Cerebellar nuclear complex (tissue), 1 donor: ENCODE results near the gene LYRM1.

Experiments used
- DNase-seq, 2 experiments: peaks; one replicate each; lab custom pipeline; 2025; lab: John Stamatoyannopoulos, UW

Gene LYRM1

DNA sequence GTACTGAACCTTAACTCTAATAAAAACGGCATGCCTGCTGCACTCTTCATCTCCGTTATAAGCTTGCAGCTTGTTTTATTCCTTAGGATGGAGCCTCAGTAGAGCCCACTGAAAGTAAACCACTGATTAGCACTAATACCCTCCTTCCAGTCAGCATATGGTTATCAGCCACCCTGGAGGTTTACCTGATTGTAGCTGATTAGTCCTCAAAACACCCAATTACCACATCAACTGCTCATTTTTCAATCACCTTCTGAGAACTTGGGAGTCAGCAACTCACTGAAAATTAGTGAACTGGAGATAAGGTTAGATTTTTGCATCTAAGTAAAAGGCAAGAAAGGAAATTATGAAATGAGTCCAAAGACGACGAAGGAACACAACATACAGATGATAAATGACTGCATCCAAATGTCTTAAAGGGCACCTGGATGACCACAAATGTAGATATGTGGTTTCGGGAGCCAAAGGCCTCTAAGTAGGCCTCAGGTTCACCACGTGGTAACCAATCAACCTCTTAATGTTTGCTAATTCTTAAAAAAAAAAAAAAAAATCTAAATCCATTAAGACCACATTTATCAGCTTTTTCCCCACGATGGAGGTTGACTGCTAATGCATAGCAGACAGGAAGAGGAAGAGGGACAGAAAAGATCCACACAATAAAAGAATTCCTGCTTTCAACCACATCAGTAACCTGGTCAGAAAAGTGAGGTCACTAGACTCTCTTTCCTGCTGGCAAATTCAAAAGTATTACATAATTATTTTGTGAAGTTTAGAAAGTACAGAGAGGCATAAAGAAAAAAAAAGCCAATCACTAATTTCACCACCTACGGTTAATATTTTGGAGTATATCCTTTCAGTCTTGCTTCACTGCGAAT, 28.4 kb upstream of the LYRM1 start:
- DNase-seq: no peak

DNA sequence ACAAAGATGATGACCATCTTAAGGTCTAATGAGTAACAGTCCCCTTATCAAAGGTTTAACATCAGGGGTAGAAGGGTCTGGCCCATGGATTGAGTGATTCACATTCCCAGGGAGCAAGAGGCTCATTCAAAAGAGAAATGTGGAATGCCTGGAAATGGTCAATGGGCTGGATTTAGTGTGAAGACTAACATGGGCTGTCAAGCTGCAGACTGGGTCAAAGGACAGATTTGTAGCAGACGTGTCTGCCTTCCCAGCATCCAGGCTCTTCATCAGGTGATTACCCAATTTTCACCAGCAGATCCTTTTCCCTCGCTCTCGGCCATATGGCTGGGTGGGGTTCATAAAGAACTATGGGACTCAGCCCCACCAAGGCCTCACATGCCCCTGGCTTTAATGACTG, 27.2 kb upstream of the LYRM1 start:
- DNase-seq: no peak

DNA sequence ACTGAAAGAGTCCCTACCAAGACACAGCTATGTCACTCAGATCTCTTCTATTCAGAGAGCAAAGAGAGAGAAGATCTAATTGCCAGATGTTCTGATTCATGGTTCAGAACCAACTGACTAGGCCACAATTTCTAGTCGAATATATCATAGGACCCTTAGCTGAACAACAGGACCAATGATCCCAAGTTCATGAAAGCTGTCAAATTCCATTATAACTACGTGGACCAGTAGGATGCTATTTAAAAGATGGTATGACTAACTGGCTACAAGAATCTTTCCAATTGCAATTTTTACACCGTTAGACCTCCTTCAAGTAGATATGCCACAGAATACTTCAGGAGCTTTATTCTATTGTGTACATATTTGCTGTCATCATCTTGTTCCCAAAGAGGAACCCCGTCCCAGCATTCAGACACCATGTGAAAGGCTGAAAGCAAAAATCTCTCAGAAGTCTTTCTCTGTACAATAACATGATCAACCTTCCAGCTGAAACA, 26.4 kb upstream of the LYRM1 start:
- DNase-seq: no peak

DNA sequence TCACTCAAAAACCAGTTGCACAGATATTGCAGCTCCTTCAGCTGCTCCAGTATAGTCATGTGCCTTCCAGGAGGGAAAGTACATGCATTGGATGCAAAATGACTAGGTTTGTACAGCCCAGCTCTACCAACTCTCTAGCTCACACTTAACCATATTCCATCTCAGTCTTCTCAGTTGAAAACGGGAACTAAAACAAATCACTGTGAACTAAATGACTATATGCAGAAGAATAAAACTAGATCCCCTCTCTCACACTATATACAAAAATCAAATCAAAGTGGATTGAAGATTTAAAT, 25.3 kb upstream of the LYRM1 start:
- DNase-seq: no peak

DNA sequence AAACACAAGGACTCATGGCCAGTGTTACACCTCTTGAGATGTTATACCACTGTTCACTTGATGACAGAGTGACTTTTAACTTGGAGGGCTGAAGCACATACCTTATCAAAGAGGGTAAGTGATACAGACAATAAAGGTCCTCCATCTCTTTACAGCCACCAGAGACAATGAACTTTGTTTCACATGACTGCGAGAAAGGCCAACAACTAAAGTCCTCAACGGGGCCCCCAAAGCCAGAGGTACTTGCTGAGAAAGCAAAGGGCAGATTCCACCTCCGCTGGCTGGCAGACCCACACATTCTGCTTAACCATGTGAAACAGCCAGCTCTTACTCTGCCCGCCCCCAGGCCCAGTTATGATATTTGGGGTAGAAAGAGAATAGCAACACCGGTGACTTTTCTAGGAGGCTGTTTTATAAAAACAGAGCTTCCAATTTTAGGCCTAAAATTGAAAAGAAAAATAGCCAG, 21.9 kb upstream of the LYRM1 start:
- no peak for DNase-seq

DNA sequence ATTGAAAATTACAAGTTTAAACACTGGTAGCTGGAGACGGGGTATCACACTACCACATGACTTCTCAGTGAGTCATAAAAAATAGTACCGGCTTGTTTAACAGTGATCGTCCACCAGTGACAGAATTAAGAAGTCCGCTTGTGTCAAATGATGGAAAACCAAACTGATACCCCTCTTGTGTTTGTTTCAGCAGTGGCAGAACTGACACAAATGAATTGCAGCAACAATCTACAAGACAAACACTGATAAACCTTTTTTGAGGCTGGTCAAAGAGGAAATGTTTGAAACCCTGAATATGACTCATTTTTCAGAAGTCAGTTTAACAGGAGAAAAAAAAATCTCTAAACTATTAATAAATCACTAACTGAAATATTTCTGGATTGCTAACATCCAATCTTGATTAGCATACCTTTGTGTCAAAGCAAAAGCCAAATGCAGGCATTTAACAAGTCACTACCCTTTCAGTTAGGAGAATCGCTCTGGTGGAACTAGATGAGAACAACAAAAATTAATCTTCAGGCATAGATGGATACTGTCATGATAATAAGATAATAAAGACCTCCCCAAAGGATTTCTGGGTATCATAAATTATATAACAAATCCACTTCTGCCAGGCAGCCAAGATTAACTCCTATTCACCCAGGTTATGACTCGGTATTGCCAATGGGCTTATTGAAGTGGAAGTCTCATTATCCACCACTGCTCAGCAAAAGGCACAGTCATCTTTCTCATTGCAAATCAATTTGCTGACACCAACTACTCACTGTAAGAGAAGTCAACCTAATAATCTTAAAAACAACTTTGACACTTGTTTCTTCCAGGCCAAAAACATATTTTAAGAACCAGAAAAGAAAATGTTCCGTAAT, 21.2 kb upstream of the LYRM1 start:
- no peak for DNase-seq

DNA sequence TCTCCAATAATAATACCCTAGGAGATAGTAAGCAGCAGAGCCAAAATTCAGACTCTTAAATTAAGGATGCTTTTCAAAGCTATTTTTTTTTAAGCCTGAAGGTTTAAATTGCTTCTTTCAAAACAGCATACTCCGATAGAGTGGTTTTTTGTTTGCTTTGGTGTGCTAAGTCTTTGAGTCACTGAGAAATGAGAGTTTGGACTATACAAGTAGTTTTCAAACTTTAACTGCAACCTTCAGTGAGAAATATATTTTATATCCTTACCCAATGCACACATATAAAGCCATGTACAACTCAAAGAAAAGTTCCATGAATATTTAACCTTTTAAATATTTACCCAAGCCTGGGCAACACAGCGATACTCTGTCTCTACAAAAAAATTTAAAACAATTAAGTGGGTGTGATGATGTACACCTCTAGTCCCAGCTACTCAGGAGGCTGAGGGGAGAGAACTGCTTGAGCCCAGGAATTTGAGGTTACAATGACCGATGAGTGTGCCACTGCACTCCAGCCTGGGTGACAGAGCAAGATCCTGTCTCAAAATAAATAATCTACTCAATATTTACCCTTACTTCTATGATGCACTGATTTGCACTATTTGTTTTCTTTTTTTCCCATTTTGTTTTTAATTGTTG, 19.6 kb upstream of the LYRM1 start:
- DNase-seq: no peak

DNA sequence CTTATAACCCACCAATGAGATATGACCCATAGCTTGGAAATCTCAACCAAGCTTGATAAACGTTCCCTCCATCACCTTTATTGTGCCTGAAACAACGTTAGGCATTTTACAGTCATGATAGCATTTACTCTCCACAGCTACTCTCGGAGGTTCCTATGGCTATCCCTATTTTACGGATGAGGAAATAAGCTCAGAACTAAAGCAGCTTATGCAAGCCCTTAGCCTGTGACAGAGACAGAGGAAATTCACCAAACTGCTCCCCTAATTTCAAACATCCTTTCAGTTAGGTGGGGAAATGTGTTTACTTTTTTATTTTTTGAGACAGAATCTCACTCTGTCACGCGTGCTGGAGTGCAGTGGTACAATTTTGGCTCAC, 19.1 kb upstream of the LYRM1 start:
- DNase-seq: no peak

DNA sequence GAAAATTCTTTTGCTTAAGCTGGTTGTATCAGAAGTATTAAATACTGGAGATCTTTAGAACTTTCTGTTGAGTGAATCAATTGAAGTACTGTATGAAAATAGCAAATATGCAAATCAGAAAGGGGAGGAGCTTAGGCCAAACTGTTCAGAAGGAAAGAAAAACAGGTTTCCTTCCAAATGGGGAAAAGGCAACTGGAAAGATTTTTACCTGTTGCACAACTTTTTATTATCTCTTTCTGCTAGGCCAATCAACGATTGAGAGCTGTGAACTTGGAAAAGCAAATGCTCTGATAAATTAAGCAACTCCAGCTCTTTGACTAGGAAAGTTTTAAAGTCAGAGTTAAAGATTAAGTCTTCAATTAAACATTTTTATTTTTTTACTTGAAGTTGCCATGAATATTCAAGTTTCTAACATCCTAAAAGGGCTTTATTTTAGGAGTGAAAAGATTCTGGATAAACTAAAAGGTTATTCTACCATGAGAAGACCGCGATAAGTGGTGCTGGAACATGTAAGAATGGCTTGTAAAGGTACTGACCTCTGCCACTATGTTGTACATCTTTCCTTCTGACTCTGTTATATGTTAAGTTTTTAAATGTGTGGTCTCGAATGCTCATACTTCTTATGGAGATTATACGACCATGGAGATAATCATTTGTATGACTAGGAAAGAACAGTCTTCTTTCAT, 16.9 kb upstream of the LYRM1 start:
- DNase-seq: no peak

DNA sequence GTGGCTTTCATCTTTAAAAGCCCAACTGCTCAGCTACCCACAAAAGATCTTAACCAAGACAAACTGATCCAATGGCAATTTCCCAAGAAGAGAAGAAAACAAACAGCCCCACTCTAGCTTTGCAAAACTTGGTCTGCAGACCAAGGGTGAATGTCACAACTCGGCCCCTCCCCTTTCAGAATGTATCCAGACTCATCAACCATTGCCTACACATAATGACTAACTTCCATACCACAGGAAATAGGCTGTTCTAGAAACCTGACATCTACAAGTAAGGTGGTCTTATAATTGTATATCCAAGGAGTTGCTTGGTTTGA, 16.4 kb upstream of the LYRM1 start:
- DNase-seq: no peak

DNA sequence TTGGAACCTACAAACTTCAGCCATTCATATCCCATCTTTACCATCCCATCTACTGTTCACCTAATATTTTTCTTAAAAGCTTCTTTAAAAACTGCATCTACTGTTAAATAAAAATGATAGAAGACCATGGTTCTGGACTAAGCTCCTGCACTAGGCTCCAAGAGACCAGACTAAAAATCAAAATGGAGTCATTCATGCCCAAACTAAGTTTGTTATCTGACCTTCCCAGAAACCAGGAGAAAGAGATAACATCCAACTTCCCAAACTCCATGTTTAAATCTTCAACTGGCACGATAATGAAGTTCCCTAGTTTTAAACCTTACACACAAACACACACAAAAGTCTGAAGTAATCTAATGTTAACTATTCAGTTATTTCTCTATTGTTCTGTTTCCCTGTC, 14.3 kb upstream of the LYRM1 start:
- DNase-seq: no peak

DNA sequence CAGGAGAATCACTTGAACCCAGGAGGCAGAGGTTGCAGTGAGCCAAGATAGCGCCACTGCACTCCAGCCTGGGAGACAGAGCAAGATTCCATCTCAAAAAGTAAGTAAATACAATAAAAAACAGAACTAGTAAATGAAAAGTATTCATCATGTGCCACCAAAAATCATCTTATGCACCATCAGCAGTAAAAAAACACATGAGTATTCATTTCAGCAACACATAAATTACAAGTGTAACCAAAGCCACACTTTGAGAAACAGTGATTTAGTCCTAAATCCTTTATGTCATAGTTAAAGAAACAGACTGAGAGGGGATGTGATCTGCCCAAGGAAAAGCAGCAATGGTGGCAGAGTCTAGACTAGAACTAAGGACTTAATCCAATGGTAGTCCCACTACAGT, 13.4 kb upstream of the LYRM1 start:
- no peak for DNase-seq

DNA sequence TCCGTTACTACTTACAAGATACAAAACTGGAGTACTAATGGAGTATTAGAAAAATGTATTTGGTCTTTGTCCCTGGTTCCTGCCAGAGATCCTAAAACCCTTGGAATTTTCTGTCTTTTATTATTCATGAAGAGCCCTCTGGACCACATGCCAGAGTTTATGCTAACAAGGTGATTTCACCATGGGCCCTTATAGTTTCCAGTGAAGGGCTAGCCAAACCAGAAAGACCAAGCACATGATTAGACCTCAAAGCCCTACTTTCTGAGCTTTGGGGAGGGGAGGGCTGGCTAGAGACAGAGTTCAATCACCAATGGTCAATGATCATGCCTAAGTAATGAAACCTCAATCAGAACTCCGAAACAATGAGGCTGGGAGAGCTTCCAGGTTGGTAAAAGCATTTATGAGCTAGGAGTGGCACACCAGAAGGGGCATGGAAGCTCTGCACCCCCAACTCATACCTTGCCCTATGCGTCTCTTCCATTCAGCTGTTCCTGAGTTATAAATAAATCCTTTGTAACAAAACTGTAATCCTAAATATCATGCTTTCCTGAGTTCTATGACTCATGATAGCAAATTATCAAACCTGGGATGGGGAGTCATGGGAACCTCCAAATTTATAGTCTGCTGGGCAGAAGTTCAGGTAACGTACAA, 10.8 kb upstream of the LYRM1 start:
- no peak for DNase-seq

DNA sequence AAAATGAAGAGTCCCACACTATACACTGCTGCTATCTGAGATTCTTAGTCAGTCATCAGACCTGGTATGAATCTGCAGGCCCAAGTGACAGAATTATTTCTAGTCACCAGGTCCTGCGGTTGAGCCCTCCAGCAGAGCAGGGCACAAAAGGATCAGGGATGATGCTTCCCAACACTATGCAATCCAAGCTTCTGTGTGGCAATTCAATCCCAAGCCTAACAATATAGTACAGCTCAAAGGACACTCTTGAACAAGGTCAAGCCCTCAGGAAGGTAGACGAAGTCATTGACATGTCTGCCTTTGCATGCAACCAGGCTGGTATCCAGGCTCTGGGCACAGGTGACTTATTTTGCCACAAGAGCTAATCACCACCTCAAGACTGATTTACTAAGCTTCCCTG, 6.2 kb upstream of the LYRM1 start:
- no peak for DNase-seq

DNA sequence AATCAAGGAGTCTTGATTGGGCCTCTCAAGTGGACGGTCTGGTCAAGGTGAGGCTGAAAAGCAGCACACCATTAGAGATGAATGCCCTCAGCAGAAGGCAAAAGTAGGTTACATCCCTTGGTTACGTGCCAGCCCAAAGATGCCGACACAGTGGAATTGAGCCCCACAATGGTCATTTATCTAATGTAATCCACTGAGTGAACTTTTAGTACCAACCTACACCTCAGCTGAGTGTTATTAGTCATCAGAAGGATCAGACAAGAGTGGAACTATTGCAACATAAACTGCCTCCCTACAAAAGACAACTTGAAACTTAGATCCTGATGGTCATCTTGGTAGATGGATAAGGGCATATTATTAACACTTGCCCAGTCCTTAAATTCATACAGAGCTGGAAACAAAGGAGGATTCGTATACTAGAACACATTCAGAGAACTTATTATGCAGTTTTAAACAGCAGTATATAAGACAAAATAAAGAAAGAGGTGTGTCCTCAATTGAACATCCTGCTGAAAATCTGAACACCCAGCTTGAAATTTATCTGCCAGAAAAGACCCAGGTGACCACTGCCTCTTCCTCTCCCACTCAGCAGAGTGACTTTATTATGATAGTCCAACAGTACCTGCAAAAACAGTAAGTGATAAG, 3.2 kb upstream of the LYRM1 start:
- no peak for DNase-seq

DNA sequence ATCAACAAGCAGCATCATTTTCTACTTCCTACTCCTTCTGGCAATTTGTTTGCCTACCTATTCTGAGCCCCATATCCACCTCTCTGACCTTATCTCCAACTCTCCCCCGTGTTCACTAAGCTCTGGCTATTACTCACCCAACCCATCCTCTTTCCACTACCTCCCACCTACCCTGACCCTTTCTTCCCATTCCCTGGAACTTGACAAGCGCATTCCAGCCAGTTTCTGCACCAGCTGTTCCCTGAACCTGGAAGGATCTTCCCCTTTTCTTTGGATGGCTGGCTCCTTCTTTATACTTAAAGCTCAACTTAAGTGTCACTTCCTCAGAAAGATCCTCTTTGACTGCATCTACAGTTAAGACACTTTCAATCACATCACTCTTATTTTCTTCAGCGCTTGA, 2.6 kb upstream of the LYRM1 start:
- DNase-seq: no peak

DNA sequence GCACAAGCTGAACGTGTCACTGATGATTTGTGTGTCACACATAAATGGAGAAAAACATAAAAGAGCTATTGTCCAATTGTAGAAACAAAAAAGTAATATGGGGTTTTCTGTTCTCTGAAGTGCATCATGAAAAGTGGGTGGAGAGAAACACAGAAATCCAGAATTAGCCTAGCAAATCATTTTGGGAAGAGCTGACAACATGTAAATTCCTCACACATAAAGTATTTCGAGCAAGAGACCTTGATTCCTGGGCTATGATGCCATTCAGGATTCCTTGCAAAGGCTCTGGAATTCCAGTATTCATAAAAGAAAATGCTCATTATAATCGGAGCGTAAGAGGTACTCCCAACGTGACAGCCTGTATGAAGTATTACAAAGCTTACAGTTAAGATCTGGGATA, 1.5 kb upstream of the LYRM1 start:
- no peak for DNase-seq

DNA sequence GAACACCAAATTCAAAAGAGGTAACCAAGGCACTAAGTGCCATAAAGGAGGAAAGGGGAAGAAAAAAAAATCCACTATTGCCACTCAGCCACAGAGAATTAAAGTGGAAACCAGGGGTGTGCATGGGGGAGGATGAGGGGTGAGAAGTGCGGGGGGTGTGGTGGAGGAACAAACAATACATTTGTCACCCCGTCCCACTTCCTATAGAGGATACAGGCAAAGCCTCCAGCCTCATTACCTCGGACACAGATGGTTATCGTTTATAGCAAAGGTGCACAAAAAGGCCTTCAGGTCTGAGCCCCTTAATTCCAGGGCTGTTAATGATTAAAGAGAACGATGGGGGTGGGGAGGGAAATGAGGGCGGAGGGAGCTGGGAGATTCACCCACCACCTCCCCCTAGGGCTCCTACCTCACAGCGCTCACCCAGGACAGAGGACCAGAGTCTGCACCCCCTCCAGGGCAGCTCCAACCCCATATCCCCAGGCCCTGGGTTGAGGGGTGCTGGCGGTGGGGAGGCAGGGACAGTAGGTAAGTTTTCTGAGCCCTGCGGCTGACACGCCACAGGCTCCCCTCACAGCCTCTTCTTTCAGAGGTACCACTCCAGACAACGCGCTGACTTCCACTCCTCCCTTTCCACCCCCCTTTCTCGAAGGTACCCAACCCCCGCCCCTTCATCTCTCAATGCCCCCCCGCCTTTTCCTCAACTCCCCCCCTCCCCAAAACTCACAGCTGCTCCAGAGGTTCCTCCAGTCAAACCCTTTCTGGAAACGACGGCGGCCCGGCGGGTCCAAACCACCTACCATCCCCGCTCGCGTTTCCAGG, 883 bp upstream of the LYRM1 start:
- DNase-seq: no peak

DNA sequence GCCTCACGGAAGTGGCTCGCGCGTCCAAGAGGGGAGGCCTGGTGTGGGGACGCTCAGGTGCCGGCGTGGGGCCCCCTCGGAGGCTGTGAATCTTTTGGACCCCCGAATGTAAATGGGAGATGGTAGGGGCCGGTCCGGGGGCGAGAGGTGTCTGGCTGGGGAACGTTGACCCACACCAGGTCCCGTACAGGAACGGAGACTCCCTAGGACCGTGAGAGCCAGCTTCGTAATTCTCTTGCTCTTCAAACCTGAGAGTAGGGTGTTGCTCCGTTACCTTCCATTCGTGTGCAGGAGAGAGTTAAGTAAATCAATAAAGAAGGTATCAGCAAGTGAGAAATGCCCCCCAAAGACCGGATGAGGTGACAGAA, 481 bp downstream of the LYRM1 start:
- no peak for DNase-seq

DNA sequence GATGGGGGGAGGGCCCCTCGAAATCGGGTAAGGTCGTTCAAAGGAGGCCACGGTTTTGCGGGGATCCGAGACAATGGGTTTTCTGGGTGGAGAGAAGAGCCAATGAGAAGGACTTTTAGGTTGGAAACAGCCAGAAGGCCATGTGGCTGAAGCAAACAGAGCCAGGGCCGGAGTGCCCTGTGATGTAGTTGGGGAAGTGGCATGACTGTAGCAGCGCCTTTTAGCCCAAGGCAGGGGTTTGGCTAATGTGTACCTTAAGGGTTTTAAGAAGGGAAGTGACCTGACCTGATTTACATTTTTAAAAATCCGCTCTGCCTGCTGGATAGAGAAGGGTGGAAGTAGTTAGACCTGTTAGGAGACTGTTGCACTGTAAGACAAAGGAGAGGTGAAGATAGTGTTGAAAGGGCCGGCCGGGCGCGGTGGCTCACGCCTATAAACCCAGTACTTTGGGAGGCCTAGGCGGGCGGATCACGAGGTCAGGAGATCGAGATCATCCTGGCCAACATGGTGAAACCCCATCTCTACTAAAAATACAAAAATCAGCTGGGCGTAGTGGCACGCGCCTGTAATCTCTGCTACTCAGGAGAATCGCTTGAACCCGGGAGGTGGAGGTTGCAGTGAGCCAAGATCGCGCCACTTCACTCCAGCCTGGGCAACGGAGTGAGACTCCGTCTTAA, 1.0 kb downstream of the LYRM1 start:
- DNase-seq: peak in 1 of 2 experiments; percentile 25
